Activated CD4-positive, alpha-beta T cell treated with anti-CD3 and anti-CD28 coated beads, Interleukin-2, Interleukin-4, amounts not matched to agents 100 ng/mL and 50 ng/mL, durations not matched to agents 16 hours and 8 hours (primary cell): ENCODE measurements around the gene ALK.

Experiments
- DNase-seq: peaks from one replicate; pipeline ENCODE4 v3.0.0-alpha.2; 2020; ENCODE audit warnings: low spot score

Gene ALK

GRCh38 chr2:29450596-29451222 lies 470.7 kb downstream of the ALK start:
- no peak for DNase-seq

- no peak for DNase-seq
Observed at GRCh38 chr2:29449499-29449898, 471.9 kb downstream of the ALK start.

GRCh38 chr2:29448096-29448688 lies 473.2 kb downstream of the ALK start:
- no peak for DNase-seq

- DNase-seq = peak; percentile 3
Observed at GRCh38 chr2:29447513-29447912, 473.9 kb downstream of the ALK start.

- DNase-seq = no peak
Observed at GRCh38 chr2:29446847-29447246, 474.5 kb downstream of the ALK start.

- DNase-seq = no peak
Observed at GRCh38 chr2:29444150-29444549, 477.2 kb downstream of the ALK start.

- DNase-seq = no peak
Observed at GRCh38 chr2:29443627-29444026, 477.8 kb downstream of the ALK start.

- DNase-seq = no peak
Observed at GRCh38 chr2:29443151-29443550, 478.2 kb downstream of the ALK start.

- DNase-seq = no peak
Observed at GRCh38 chr2:29440921-29441623, 480.3 kb downstream of the ALK start.

- DNase-seq = no peak
Observed at GRCh38 chr2:29433920-29434319, 487.5 kb downstream of the ALK start.

- no peak for DNase-seq
Observed at GRCh38 chr2:29433128-29433527, 488.3 kb downstream of the ALK start.

- DNase-seq = no peak
Observed at GRCh38 chr2:29431485-29431884, 489.9 kb downstream of the ALK start.

- no peak for DNase-seq
Observed at GRCh38 chr2:29430382-29431112, 490.8 kb downstream of the ALK start.

- no peak for DNase-seq
Observed at GRCh38 chr2:29426354-29426753, 495.0 kb downstream of the ALK start.

- no peak for DNase-seq
Observed at GRCh38 chr2:29425866-29426265, 495.5 kb downstream of the ALK start.

- DNase-seq = no peak
Observed at GRCh38 chr2:29423061-29423666, 498.2 kb downstream of the ALK start.

- peak; percentile 2 for DNase-seq
Observed at GRCh38 chr2:29420999-29421782, 500.2 kb downstream of the ALK start.

GRCh38 chr2:29420464-29420863 lies 500.9 kb downstream of the ALK start:
- no peak for DNase-seq

GRCh38 chr2:29417630-29418029 lies 503.8 kb downstream of the ALK start:
- no peak for DNase-seq

- DNase-seq = no peak
Observed at GRCh38 chr2:29412197-29412925, 509.0 kb downstream of the ALK start.

GRCh38 chr2:29405707-29406106 lies 515.7 kb downstream of the ALK start:
- no peak for DNase-seq
